IMR-90 (cell line): Measurements from ENCODE around the gene SLC26A1. TPM values are rescaled to one million over a fixed set of nuclear protein-coding genes. Genes with fewer than 3 reads are reported as not detected.

Experiments
- ATAC-seq: fragments of 200-7000 bp; cut with Tn5 transposase; 2 replicates; pipeline ENCODE4 v1.9.1; 2020; ENCODE audit warnings: low read depth, mild to moderate bottlenecking, moderate library complexity
- BruUV-seq: library from RNA; stranded (reverse); fragments of 400-500 nt; replicated peaks from 2 replicates; lab custom pipeline; 2021; lab: Mats Ljungman, UMichigan
- CTCF ChIA-PET: fragments of 300-600 bp; formaldehyde crosslinking; extraction: SDS; loops from one replicate; lab custom pipeline; 2021; ENCODE audit warnings: antibody characterized with exemption; lab: Yijun Ruan, JAX
- POLR2A ChIA-PET: fragments of 300-600 bp; sonication (Branson Sonifier 250); formaldehyde crosslinking; loops from one replicate; lab custom pipeline; 2022; ENCODE audit warnings: antibody characterized with exemption; ENCODE audit not compliant: unreplicated experiment; lab: Charles Lee
- DNase-seq: peaks from one replicate; pipeline ENCODE4 v3.0.0; 2013
- H2AFZ ChIP-seq: replicated peaks from 2 replicates; pipeline ENCODE3; 2013; ENCODE audit warnings: low read length, mild to moderate bottlenecking; ENCODE audit not compliant: poor library complexity
- H2AK5ac ChIP-seq: 2 replicates; pipeline ENCODE4 v1.6.1; 2013; ENCODE audit warnings: low read depth, low read length, inconsistent platforms
- H2AK9ac ChIP-seq: replicated peaks from 2 replicates; pipeline ENCODE3; 2013; ENCODE audit warnings: mild to moderate bottlenecking, low read depth, low read length, moderate library complexity; ENCODE audit not compliant: poor library complexity
- H2BK120ac ChIP-seq: 2 replicates; pipeline ENCODE4 v1.6.1; 2013; ENCODE audit warnings: low read depth, low read length, inconsistent platforms
- H2BK15ac ChIP-seq: 3 replicates; pipeline ENCODE4 v1.6.1; 2013; ENCODE audit warnings: low read depth, low read length, inconsistent platforms
- H2BK20ac ChIP-seq: 2 replicates; pipeline ENCODE4 v1.6.1; 2013; ENCODE audit warnings: low read depth, mild to moderate bottlenecking, inconsistent platforms, low read length, moderate library complexity
- H2BK5ac ChIP-seq: 2 replicates; pipeline ENCODE4 v1.6.1; 2013; ENCODE audit warnings: mild to moderate bottlenecking, low read depth, low read length, inconsistent platforms; ENCODE audit not compliant: poor library complexity, severe bottlenecking
- H3K14ac ChIP-seq: replicated peaks from 2 replicates; pipeline ENCODE4 v1.6.1; 2013; ENCODE audit warnings: low read depth, low read length, inconsistent platforms
- H3K18ac ChIP-seq: 2 replicates; pipeline ENCODE4 v1.6.1; 2013; ENCODE audit warnings: low read depth, low read length, control low read depth
- H3K23ac ChIP-seq: 2 replicates; pipeline ENCODE4 v1.6.1; 2013; ENCODE audit warnings: low read depth, low read length, inconsistent platforms
- H3K27ac ChIP-seq: 2 replicates; pipeline ENCODE4 v1.5.1; 2013; ENCODE audit warnings: mild to moderate bottlenecking, control low read depth, low read length; ENCODE audit not compliant: insufficient read depth
- H3K27me3 ChIP-seq: 2 replicates; pipeline ENCODE4 v1.6.1; 2013; ENCODE audit warnings: low read length; ENCODE audit not compliant: control insufficient read depth, insufficient read depth
- H3K36me3 ChIP-seq: 2 replicates; pipeline ENCODE4 v1.6.1; 2013; ENCODE audit warnings: low read length, mixed read lengths; ENCODE audit not compliant: control insufficient read depth, insufficient read depth
- H3K4ac ChIP-seq: 2 replicates; pipeline ENCODE4 v1.6.1; 2013; ENCODE audit warnings: low read depth, low read length, inconsistent platforms
- H3K4me1 ChIP-seq: 2 replicates; pipeline ENCODE4 v1.6.1; 2013; ENCODE audit warnings: low read length, mixed read lengths; ENCODE audit not compliant: control insufficient read depth, insufficient read depth
- H3K4me2 ChIP-seq: 2 replicates; pipeline ENCODE4 v1.6.1; 2013; ENCODE audit warnings: low read depth, mild to moderate bottlenecking, control low read depth, low read length, moderate library complexity
- H3K4me3 ChIP-seq: 2 replicates; pipeline ENCODE4 v1.5.1; 2013; ENCODE audit warnings: low read depth, mild to moderate bottlenecking, control low read depth, low read length, moderate library complexity; ENCODE audit not compliant: insufficient read depth
- H3K56ac ChIP-seq: 2 replicates; pipeline ENCODE4 v1.6.1; 2013; ENCODE audit warnings: low read length, inconsistent platforms; ENCODE audit not compliant: insufficient read depth; ENCODE audit errors: extremely low read depth
- H3K79me1 ChIP-seq, 2 experiments: 2 replicates each; pipeline ENCODE4 v1.6.1; 2013; ENCODE audit warnings: low read length in 2 of 2, inconsistent platforms in 1 of 2, low read depth in 1 of 2
- H3K9ac ChIP-seq: 2 replicates; pipeline ENCODE4 v1.6.1; 2013; ENCODE audit warnings: low read depth, low read length, control low read depth
- H3K9me1 ChIP-seq: 2 replicates; pipeline ENCODE4 v1.6.1; 2013; ENCODE audit warnings: low read length, inconsistent platforms; ENCODE audit not compliant: insufficient read depth
- H3K9me3 ChIP-seq: 2 replicates; pipeline ENCODE4 v1.6.1; 2013; ENCODE audit warnings: low read length; ENCODE audit not compliant: control insufficient read depth, insufficient read depth
- H4K20me1 ChIP-seq: 2 replicates; pipeline ENCODE4 v1.6.1; 2013; ENCODE audit warnings: low read length, inconsistent platforms; ENCODE audit not compliant: insufficient read depth
- H4K5ac ChIP-seq: 2 replicates; pipeline ENCODE4 v1.6.1; 2013; ENCODE audit warnings: mild to moderate bottlenecking, low read depth, low read length, control low read depth
- H4K8ac ChIP-seq, 2 experiments: 2 replicates each; pipeline ENCODE4 v1.6.1; 2013; ENCODE audit warnings: low read depth in 2 of 2, low read length in 2 of 2, control low read depth in 1 of 2, inconsistent platforms in 1 of 2
- H4K91ac ChIP-seq: 2 replicates; pipeline ENCODE4 v1.6.1; 2013; ENCODE audit warnings: low read depth, low read length, inconsistent platforms; ENCODE audit not compliant: insufficient read depth
- BHLHE40 ChIP-seq: fragments of 150-350 bp; IDR thresholded peaks from 2 replicates; pipeline ENCODE4 v1.6.1; 2016; ENCODE audit warnings: mild to moderate bottlenecking, low read depth, low read length
- CEBPB ChIP-seq: IDR thresholded peaks from 2 replicates; pipeline ENCODE4 v1.6.1; 2012; ENCODE audit warnings: low read depth, low read length, improper control_type of control experiment
- CHD1 ChIP-seq: IDR thresholded peaks from 2 replicates; pipeline ENCODE4 v1.6.1; 2012; ENCODE audit warnings: low read depth, low read length, improper control_type of control experiment
- FOS ChIP-seq: fragments of 150-350 bp; IDR thresholded peaks from 2 replicates; pipeline ENCODE4 v1.6.1; 2016; ENCODE audit warnings: low read depth, low read length
- MAZ ChIP-seq: IDR thresholded peaks from 2 replicates; pipeline ENCODE4 v1.6.1; 2012; ENCODE audit warnings: low read depth, mild to moderate bottlenecking, low read length, improper control_type of control experiment, moderate library complexity, borderline replicate concordance
- NFE2L2 ChIP-seq: fragments of 150-350 bp; IDR thresholded peaks from 2 replicates; pipeline ENCODE4 v1.6.1; 2016; ENCODE audit warnings: low read depth, mild to moderate bottlenecking, low read length
- POLR2A ChIP-seq: IDR thresholded peaks from 2 replicates; pipeline ENCODE4 v1.6.1; 2012; ENCODE audit warnings: mild to moderate bottlenecking, low read depth, low read length
- RAD21 ChIP-seq: IDR thresholded peaks from 2 replicates; pipeline ENCODE4 v1.6.1; 2012; ENCODE audit warnings: low read length, improper control_type of control experiment
- RCOR1 ChIP-seq: IDR thresholded peaks from 2 replicates; pipeline ENCODE4 v1.6.1; 2012; ENCODE audit warnings: mild to moderate bottlenecking, low read length, improper control_type of control experiment; ENCODE audit not compliant: insufficient replicate concordance
- RFX5 ChIP-seq: IDR thresholded peaks from 2 replicates; pipeline ENCODE4 v1.8.0; 2012; ENCODE audit warnings: low read depth, mild to moderate bottlenecking, low read length, moderate library complexity
- WGBS, 2 experiments: methylation state at CpG; one replicate each; pipeline versions ENCODE4 v1.1.5 to v1.1.7; 2013; ENCODE audit warnings: missing lambda C conversion rate in 2 of 2; ENCODE audit not compliant: insufficient read length in 1 of 2; ENCODE audit errors: extremely low coverage in 2 of 2; 5-methylcytosine and 5-hydroxymethylcytosine counted together
- dilution Hi-C: fragments of 300-500 bp; cut with HindIII; formaldehyde crosslinking; loops from one replicate; pipeline ENCODE4 v1.14.3; 2018; ENCODE audit warnings: low sequenced_read_pairs; ENCODE audit not compliant: unreplicated experiment
- in situ Hi-C: fragments of 300-500 bp; cut with MboI; formaldehyde crosslinking; loops from 3 replicates; pipeline ENCODE4 v1.14.3; 2019; ENCODE audit warnings: low sequenced_read_pairs, inconsistent platforms, mixed read lengths
- intact Hi-C: fragments of 100-400 bp; cut with micrococcal nuclease; formaldehyde crosslinking; loops from 2 replicates; pipeline ENCODE4 v1.10.0; 2022
- polyA plus RNA-seq, 3 experiments: library from polyadenylated mRNA; depleted of rRNA; stranded (reverse); fragments of >200 nt; gene quantifications; 2 replicates each; pipeline ENCODE4 v1.2.3, GENCODE V29; 2012; ENCODE audit warnings: low replicate concordance in 1 of 3
- total RNA-seq: library from RNA; depleted of rRNA; stranded (reverse); fragments of >200 nt; gene quantifications from 2 replicates; pipeline ENCODE4 v1.2.3, GENCODE V29; 2012
- TF ChIP-seq, protein P1 (sequence below): conservative IDR thresholded peaks from 2 replicates; pipeline ENCODE4 v1.5.1; 2012; ENCODE audit warnings: mild to moderate bottlenecking, low read depth, low read length, improper control_type of control experiment
- TF ChIP-seq, protein P2 (sequence below): fragments of 150-350 bp; IDR thresholded peaks from 2 replicates; pipeline ENCODE4 v1.6.1; 2016; ENCODE audit warnings: low read depth, mild to moderate bottlenecking, low read length, moderate library complexity, borderline replicate concordance
- TF ChIP-seq, protein P3 (sequence below): fragments of 150-350 bp; IDR thresholded peaks from 2 replicates; pipeline ENCODE4 v1.6.1; 2017; ENCODE audit warnings: mild to moderate bottlenecking, antibody characterized with exemption, low read length, low read depth

The SLC26A1 gene
- total and polyA plus RNA-seq, 2 of the 4 experiments (the other 2 are of a cell fraction), result 0.09 TPM; not detected in 1

- ATAC-seq (no peak), DNase-seq (no peak)
- in situ Hi-C loops (no loop called here), intact Hi-C loops (no loop called here), dilution Hi-C loops (no loop called here)
- Histone ChIP-seq H2AFZ (no peak overlapping the region), H4K8ac (no peak overlapping the region), H3K27me3 (no peaks in the 10 kb centered on the region), H3K9ac (no peak overlapping the region), H3K9me1 (peaks cover 11% of the 10 kb centered on the region), H3K36me3 (peaks cover 23% of the 10 kb centered on the region), H3K27ac (no peak overlapping the region), H3K23ac (no peak overlapping the region), H3K4me2 (no peak overlapping the region), H4K20me1 (peaks cover 13% of the 10 kb centered on the region), H2AK5ac (no peak overlapping the region), H3K14ac (no peak overlapping the region), H3K4me3 (no peak overlapping the region), H2AK9ac (no peak overlapping the region), H2BK15ac (no peak overlapping the region), H2BK5ac (no peak overlapping the region), H2BK120ac (no peak overlapping the region), H3K79me1 (peaks cover 0 to 4% of the 10 kb centered on the region in 2 experiments; a peak in 1 of 4 replicates), H2BK20ac (no peak overlapping the region), H3K9me3 (no peaks in the 10 kb centered on the region), H4K91ac (no peak overlapping the region), H4K5ac (no peak overlapping the region), H3K4me1 (peaks cover 2% of the 10 kb centered on the region; the same call in 1 of the 2 replicates), H3K4ac (no peak overlapping the region), H3K56ac (no peak overlapping the region), H3K18ac (no peak overlapping the region)
- ChIA-PET POLR2A (no interaction called here), CTCF (no interaction called here)
- TF ChIP-seq, protein P1, sequence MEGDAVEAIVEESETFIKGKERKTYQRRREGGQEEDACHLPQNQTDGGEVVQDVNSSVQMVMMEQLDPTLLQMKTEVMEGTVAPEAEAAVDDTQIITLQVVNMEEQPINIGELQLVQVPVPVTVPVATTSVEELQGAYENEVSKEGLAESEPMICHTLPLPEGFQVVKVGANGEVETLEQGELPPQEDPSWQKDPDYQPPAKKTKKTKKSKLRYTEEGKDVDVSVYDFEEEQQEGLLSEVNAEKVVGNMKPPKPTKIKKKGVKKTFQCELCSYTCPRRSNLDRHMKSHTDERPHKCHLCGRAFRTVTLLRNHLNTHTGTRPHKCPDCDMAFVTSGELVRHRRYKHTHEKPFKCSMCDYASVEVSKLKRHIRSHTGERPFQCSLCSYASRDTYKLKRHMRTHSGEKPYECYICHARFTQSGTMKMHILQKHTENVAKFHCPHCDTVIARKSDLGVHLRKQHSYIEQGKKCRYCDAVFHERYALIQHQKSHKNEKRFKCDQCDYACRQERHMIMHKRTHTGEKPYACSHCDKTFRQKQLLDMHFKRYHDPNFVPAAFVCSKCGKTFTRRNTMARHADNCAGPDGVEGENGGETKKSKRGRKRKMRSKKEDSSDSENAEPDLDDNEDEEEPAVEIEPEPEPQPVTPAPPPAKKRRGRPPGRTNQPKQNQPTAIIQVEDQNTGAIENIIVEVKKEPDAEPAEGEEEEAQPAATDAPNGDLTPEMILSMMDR, result no peak
- no peak for TF ChIP-seq POLR2A
- no peak for TF ChIP-seq BHLHE40
- no peak for TF ChIP-seq MAZ
- no peak for TF ChIP-seq RFX5
- no peak for TF ChIP-seq CHD1
- TF ChIP-seq RCOR1, result no peak
- TF ChIP-seq, protein P2, sequence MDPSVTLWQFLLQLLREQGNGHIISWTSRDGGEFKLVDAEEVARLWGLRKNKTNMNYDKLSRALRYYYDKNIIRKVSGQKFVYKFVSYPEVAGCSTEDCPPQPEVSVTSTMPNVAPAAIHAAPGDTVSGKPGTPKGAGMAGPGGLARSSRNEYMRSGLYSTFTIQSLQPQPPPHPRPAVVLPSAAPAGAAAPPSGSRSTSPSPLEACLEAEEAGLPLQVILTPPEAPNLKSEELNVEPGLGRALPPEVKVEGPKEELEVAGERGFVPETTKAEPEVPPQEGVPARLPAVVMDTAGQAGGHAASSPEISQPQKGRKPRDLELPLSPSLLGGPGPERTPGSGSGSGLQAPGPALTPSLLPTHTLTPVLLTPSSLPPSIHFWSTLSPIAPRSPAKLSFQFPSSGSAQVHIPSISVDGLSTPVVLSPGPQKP, result no peak
- no peak for TF ChIP-seq NFE2L2
- TF ChIP-seq, protein P3, sequence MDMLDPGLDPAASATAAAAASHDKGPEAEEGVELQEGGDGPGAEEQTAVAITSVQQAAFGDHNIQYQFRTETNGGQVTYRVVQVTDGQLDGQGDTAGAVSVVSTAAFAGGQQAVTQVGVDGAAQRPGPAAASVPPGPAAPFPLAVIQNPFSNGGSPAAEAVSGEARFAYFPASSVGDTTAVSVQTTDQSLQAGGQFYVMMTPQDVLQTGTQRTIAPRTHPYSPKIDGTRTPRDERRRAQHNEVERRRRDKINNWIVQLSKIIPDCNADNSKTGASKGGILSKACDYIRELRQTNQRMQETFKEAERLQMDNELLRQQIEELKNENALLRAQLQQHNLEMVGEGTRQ, result no peak
- no peak for TF ChIP-seq CEBPB
- TF ChIP-seq FOS, result no peak
- no peak for TF ChIP-seq RAD21
- WGBS, 2 experiments, result 93% methylated on average over 37 of the region's 46 CpGs; no CpG with 5 or more reads in 1 of the 2 experiments
- no TSS peak for BruUV-seq
Observed at GRCh38 chr4:1022051-1022738, 29.0 kb upstream of the SLC26A1 start.
